ENCODE measurements around the gene NTF4. TPM values are rescaled to one million over a fixed set of nuclear protein-coding genes. Genes with fewer than 3 reads are reported as not detected.

Gene NTF4
- not detected in 2 replicates for total RNA-seq

GRCh38 chr19:49064768-49065611 lies at the start of gene NTF4:
Gene NTF4 (minus strand): TSS chr19:49064818. CDS start chr19:49061997, 2,821 bp downstream.

GRCh38 chr19:49113762-49114629 lies 49.4 kb upstream of the NTF4 start, which contains the start of gene LIN7B:
Gene LIN7B (plus strand): TSS chr19:49114370. CDS start chr19:49114405, 35 bp downstream.

GRCh38 chr19:49085020-49085867 lies 20.6 kb upstream of the NTF4 start, which contains the start of gene SNRNP70:
Gene SNRNP70 (plus strand): TSS chr19:49085451. CDS start chr19:49086415, 964 bp downstream.

GRCh38 chr19:49057636-49058234 lies 6.9 kb downstream of the NTF4 start, which contains the start of gene CGB7:
Gene CGB7 (minus strand): TSS chr19:49057749. CDS start chr19:49055375, 2,374 bp downstream.

GRCh38 chr19:49049011-49049410 lies 15.6 kb downstream of the NTF4 start, which contains the start of gene CGB8:
Gene CGB8 (minus strand): TSS chr19:49049111. CDS start chr19:49048739, 372 bp downstream.

GRCh38 chr19:49043548-49043947 lies 21.1 kb downstream of the NTF4 start, which contains the start of gene CGB5:
Gene CGB5 (plus strand): TSS chr19:49043848. CDS start chr19:49044210, 362 bp downstream.

GRCh38 chr19:49036815-49037214 lies 27.8 kb downstream of the NTF4 start, which contains the start of gene CGB1:
Gene CGB1 (minus strand): TSS chr19:49036895. CDS start chr19:49036711, 184 bp downstream.

GRCh38 chr19:49031642-49032301 lies 32.8 kb downstream of the NTF4 start, which contains the start of gene CGB2:
Gene CGB2 (plus strand): TSS chr19:49031890. CDS start chr19:49032096, 206 bp downstream.

GRCh38 chr19:49024233-49024632 lies 40.4 kb downstream of the NTF4 start, which contains the start of gene CGB3:
Gene CGB3 (minus strand): TSS chr19:49024333. CDS start chr19:49023971, 362 bp downstream.

GRCh38 chr19:49017041-49017665 lies 47.5 kb downstream of the NTF4 start, which contains the start of gene LHB:
Gene LHB (minus strand): TSS chr19:49017091. CDS start chr19:49017081, 10 bp downstream.

Small RNAs within 50 kb of the gene (small RNA-seq; reads per million reads assigned to genes)
- gene RN7SL708P = not detected

Other genes with a start within 250 kb of the NTF4 start
- gene HSD17B14, start 228.3 kb downstream of the NTF4 start, total RNA-seq = 1.1 and 1.4 TPM in 2 replicates
- gene PLEKHA4, start 196.2 kb downstream of the NTF4 start, total RNA-seq = 16.4 and 21.3 TPM in 2 replicates
- 41.5 and 55.9 TPM in 2 replicates for gene PPP1R15A, start 192.4 kb downstream of the NTF4 start, total RNA-seq
- 0.37 TPM in 1 of 2 replicates, not detected in the other for gene TULP2, start 166.1 kb downstream of the NTF4 start, total RNA-seq
- gene NUCB1, start 164.5 kb downstream of the NTF4 start, total RNA-seq = 134 and 211 TPM in 2 replicates
- not detected in 2 replicates for gene DHDH, start 131.1 kb downstream of the NTF4 start, total RNA-seq
- gene BAX, start 109.9 kb downstream of the NTF4 start, total RNA-seq = 47.0 and 70.8 TPM in 2 replicates
- 2,886 and 3,269 TPM in 2 replicates for gene FTL, start 99.5 kb downstream of the NTF4 start, total RNA-seq
- gene GYS1, start 71.5 kb downstream of the NTF4 start, total RNA-seq = 55.1 and 57.0 TPM in 2 replicates
- 301 and 328 TPM in 2 replicates for gene RUVBL2, start 70.9 kb downstream of the NTF4 start, total RNA-seq
- not detected in 2 replicates for gene LHB, start 47.7 kb downstream of the NTF4 start, total RNA-seq
- gene CGB3, start 40.5 kb downstream of the NTF4 start, total RNA-seq = not detected in 2 replicates
- not detected in 2 replicates for gene CGB2, start 32.9 kb downstream of the NTF4 start, total RNA-seq
- not detected in 2 replicates for gene CGB1, start 27.9 kb downstream of the NTF4 start, total RNA-seq
- gene CGB5, start 21.0 kb downstream of the NTF4 start, total RNA-seq = not detected in 2 replicates
- not detected in 2 replicates for gene CGB8, start 15.7 kb downstream of the NTF4 start, total RNA-seq
- gene CGB7, start 7.1 kb downstream of the NTF4 start, total RNA-seq = 0.20 TPM in 1 of 2 replicates, not detected in the other
- gene KCNA7, start 7.9 kb upstream of the NTF4 start, total RNA-seq = not detected in 2 replicates
- 140 and 162 TPM in 2 replicates for gene SNRNP70, start 20.6 kb upstream of the NTF4 start, total RNA-seq
- gene LIN7B, start 49.6 kb upstream of the NTF4 start, total RNA-seq = 1.8 and 2.7 TPM in 2 replicates
- gene C19orf73, start 54.3 kb upstream of the NTF4 start, total RNA-seq = 0.37 and 0.78 TPM in 2 replicates
- gene PPFIA3, start 54.7 kb upstream of the NTF4 start, total RNA-seq = 0.78 and 1.8 TPM in 2 replicates
- gene HRC, start 90.6 kb upstream of the NTF4 start, total RNA-seq = not detected in 2 replicates
- 14.1 and 14.3 TPM in 2 replicates for gene TRPM4, start 93.0 kb upstream of the NTF4 start, total RNA-seq

Measured in subcutaneous preadipocyte (primary cell).